NCI-H2196 treated with DMSO at 0.1 percent for 48 hours (cell line): Measurements from ENCODE around the gene MICALL2.

Experiments used
- DNase-seq: peaks from one replicate; lab custom pipeline; 2025; ENCODE audit not compliant: unreplicated experiment; lab: John Stamatoyannopoulos, UW

MICALL2 gene

GRCh38 chr7:1458683-1459511 is at the start of gene MICALL2:
Gene MICALL2 (minus strand): TSS chr7:1459470. CDS start chr7:1459326, 144 bp downstream.
- no peak for DNase-seq

GRCh38 chr7:1508277-1508758 is 49.0 kb upstream of the MICALL2 start:
- DNase-seq: no peak

- DNase-seq: no peak
Observed at GRCh38 chr7:1505731-1506550, 46.7 kb upstream of the MICALL2 start.

- DNase-seq: peak; percentile 94
Observed at GRCh38 chr7:1503816-1504775, 44.8 kb upstream of the MICALL2 start, which contains the start of gene INTS1. Gene INTS1 (minus strand): TSS chr7:1504389. CDS start chr7:1503960, 429 bp downstream.

- no peak for DNase-seq
Observed at GRCh38 chr7:1503390-1503789, 44.1 kb upstream of the MICALL2 start.

GRCh38 chr7:1502845-1503244 is 43.6 kb upstream of the MICALL2 start:
- no peak for DNase-seq

- no peak for DNase-seq
Observed at GRCh38 chr7:1501487-1502270, 42.4 kb upstream of the MICALL2 start.

- no peak for DNase-seq
Observed at GRCh38 chr7:1500064-1500807, 41.0 kb upstream of the MICALL2 start.

GRCh38 chr7:1499367-1500029 is 40.2 kb upstream of the MICALL2 start:
- DNase-seq: no peak

- no peak for DNase-seq
Observed at GRCh38 chr7:1498370-1499305, 39.4 kb upstream of the MICALL2 start.

GRCh38 chr7:1497293-1497927 is 38.1 kb upstream of the MICALL2 start:
- DNase-seq: no peak

GRCh38 chr7:1496531-1497292 is 37.4 kb upstream of the MICALL2 start:
- no peak for DNase-seq

- no peak for DNase-seq
Observed at GRCh38 chr7:1495564-1496242, 36.4 kb upstream of the MICALL2 start.

- DNase-seq: no peak
Observed at GRCh38 chr7:1494866-1495563, 35.7 kb upstream of the MICALL2 start.

GRCh38 chr7:1494447-1494846 is 35.2 kb upstream of the MICALL2 start:
- DNase-seq: no peak
